Trophoblast cell (in vitro differentiated cells and primary cell): ENCODE measurements around the gene ACTA1.

Experiments used
- DNase-seq, 2 donors: peaks; one replicate each; pipeline ENCODE4 v3.0.0-alpha.2; 2016
- H2AFZ ChIP-seq: 2 replicates; pipeline ENCODE4 v1.6.1; 2013; ENCODE audit warnings: low read length, moderate library complexity, mild to moderate bottlenecking; ENCODE audit not compliant: insufficient read depth, poor library complexity
- H2AK5ac ChIP-seq: 2 replicates; pipeline ENCODE4 v1.6.1; 2013; ENCODE audit warnings: mild to moderate bottlenecking, low read length
- H2BK120ac ChIP-seq: 2 replicates; pipeline ENCODE4 v1.6.1; 2013; ENCODE audit warnings: low read length, mild to moderate bottlenecking, moderate library complexity; ENCODE audit not compliant: insufficient read depth, poor library complexity
- H2BK12ac ChIP-seq: 2 replicates; pipeline ENCODE4 v1.6.1; 2013; ENCODE audit warnings: mild to moderate bottlenecking, low read length, moderate library complexity
- H2BK5ac ChIP-seq: 2 replicates; pipeline ENCODE4 v1.6.1; 2013; ENCODE audit warnings: low read length, low read depth, moderate library complexity, mild to moderate bottlenecking; ENCODE audit not compliant: poor library complexity
- H3K14ac ChIP-seq: 2 replicates; pipeline ENCODE4 v1.6.1; 2013; ENCODE audit warnings: mild to moderate bottlenecking, low read length
- H3K18ac ChIP-seq: 2 replicates; pipeline ENCODE4 v1.6.1; 2013; ENCODE audit warnings: mild to moderate bottlenecking, low read length
- H3K23ac ChIP-seq: 2 replicates; pipeline ENCODE4 v1.6.1; 2013; ENCODE audit warnings: low read length
- H3K27ac ChIP-seq: 2 replicates; pipeline ENCODE4 v1.5.1; 2013; ENCODE audit warnings: low read depth, mild to moderate bottlenecking, inconsistent platforms, low read length, moderate library complexity
- H3K27me3 ChIP-seq: 2 replicates; pipeline ENCODE4 v1.6.1; 2013; ENCODE audit warnings: inconsistent platforms, mild to moderate bottlenecking, low read length, moderate library complexity; ENCODE audit not compliant: insufficient read depth
- H3K36me3 ChIP-seq, 2 experiments: 1 replicate in 1 of 2; 2 replicates in 1 of 2; pipeline ENCODE4 v1.6.1; 2013; ENCODE audit warnings: low read length in 2 of 2, mild to moderate bottlenecking in 2 of 2, moderate library complexity in 1 of 2; ENCODE audit not compliant: insufficient read depth in 2 of 2, control insufficient read depth in 1 of 2
- H3K4ac ChIP-seq: 2 replicates; pipeline ENCODE4 v1.6.1; 2013; ENCODE audit warnings: low read depth, mild to moderate bottlenecking, low read length, moderate library complexity
- H3K4me1 ChIP-seq, 2 experiments: 1 replicate in 1 of 2; 2 replicates in 1 of 2; pipeline ENCODE4 v1.6.1; 2013; ENCODE audit warnings: low read length in 2 of 2, mild to moderate bottlenecking in 2 of 2, moderate library complexity in 1 of 2; ENCODE audit not compliant: insufficient read depth in 2 of 2, control insufficient read depth in 1 of 2
- H3K4me2 ChIP-seq: 2 replicates; pipeline ENCODE4 v1.6.1; 2013; ENCODE audit warnings: inconsistent platforms, mild to moderate bottlenecking, low read length, moderate library complexity
- H3K4me3 ChIP-seq: 2 replicates; pipeline ENCODE4 v1.5.1; 2013; ENCODE audit warnings: mild to moderate bottlenecking, low read depth, low read length, inconsistent platforms
- H3K79me1 ChIP-seq: one replicate; pipeline ENCODE4 v1.6.1; 2013; ENCODE audit warnings: low read length
- H3K79me2 ChIP-seq: 2 replicates; pipeline ENCODE4 v1.6.1; 2013; ENCODE audit warnings: low read length, mild to moderate bottlenecking; ENCODE audit not compliant: control insufficient read depth, insufficient read depth, poor library complexity
- H3K9ac ChIP-seq: 2 replicates; pipeline ENCODE4 v1.6.1; 2013; ENCODE audit warnings: mild to moderate bottlenecking, low read length
- H3K9me3 ChIP-seq: 2 replicates; pipeline ENCODE4 v1.6.1; 2013; ENCODE audit warnings: low read depth, mild to moderate bottlenecking, control low read depth, inconsistent platforms, low read length; ENCODE audit not compliant: insufficient read depth
- H4K12ac ChIP-seq: 2 replicates; pipeline ENCODE4 v1.6.1; 2013; ENCODE audit warnings: low read depth, mild to moderate bottlenecking, low read length, moderate library complexity
- H4K8ac ChIP-seq: 2 replicates; pipeline ENCODE4 v1.6.1; 2013; ENCODE audit warnings: low read depth, mild to moderate bottlenecking, low read length, moderate library complexity
- H4K91ac ChIP-seq: one replicate; pipeline ENCODE4 v1.6.1; 2013; ENCODE audit warnings: low read depth, mild to moderate bottlenecking, low read length, moderate library complexity
- WGBS: extraction: QIAGEN DNeasy Blood & Tissue Kit; methylation state at CpG from one replicate; pipeline ENCODE4 v1.1.7; 2013; ENCODE audit warnings: missing lambda C conversion rate; ENCODE audit not compliant: insufficient read length, insufficient coverage; ENCODE audit errors: extremely low coverage; 5-methylcytosine and 5-hydroxymethylcytosine counted together

The ACTA1 gene

GRCh38 chr1:229407206-229408026, 26.5 kb downstream of the ACTA1 start:
- Histone ChIP-seq H4K8ac (peak overlapping the region; percentile 54), H2AFZ (peak overlapping the region; percentile 30), H3K79me2 (no peaks in the 10 kb centered on the region), H3K4me3 (peak overlapping the region; percentile 18), H2BK120ac (peak overlapping the region; percentile 26), H2BK12ac (peak overlapping the region; percentile 46), H3K79me1 (peaks cover 28% of the 10 kb centered on the region), H3K4ac (peak overlapping the region; percentile 47), H3K9ac (no peak overlapping the region), H3K9me3 (no peaks in the 10 kb centered on the region), H3K4me1 (peaks cover 43 to 48% of the 10 kb centered on the region in 2 experiments), H3K27ac (no peak overlapping the region), H3K4me2 (peak overlapping the region; percentile 80), H3K36me3 (no peaks in the 10 kb centered on the region), H2BK5ac (no peak overlapping the region), H4K12ac (peak overlapping the region; percentile 34), H3K27me3 (no peaks in the 10 kb centered on the region), H4K91ac (peak overlapping the region; percentile 70), H2AK5ac (peak overlapping the region; percentile 11), H3K14ac (peak overlapping the region; percentile 64), H3K18ac (peak overlapping the region; percentile 22), H3K23ac (no peak overlapping the region)
- DNase-seq, result peak; percentile 58 to 71
- WGBS, result no CpG with 5 or more reads among the region's 68 CpGs

GRCh38 chr1:229406798-229407197, 27.1 kb downstream of the ACTA1 start:
- no peak overlapping the region for H3K27ac ChIP-seq
- WGBS, result no CpG with 5 or more reads among the region's 10 CpGs

GRCh38 chr1:229403573-229403972, 30.3 kb downstream of the ACTA1 start:
- H3K14ac ChIP-seq, result no peak overlapping the region
- no peak overlapping the region for H3K4me2 ChIP-seq
- no peak overlapping the region for H3K18ac ChIP-seq
- no peak overlapping the region for H2AFZ ChIP-seq
- H3K79me2 ChIP-seq, result no peaks in the 10 kb centered on the region
- peaks cover 17 to 20% of the 10 kb centered on the region in 2 experiments for H3K4me1 ChIP-seq
- no peak overlapping the region for H2BK12ac ChIP-seq
- no peak overlapping the region for H4K8ac ChIP-seq
- no peak overlapping the region for H2AK5ac ChIP-seq
- no peaks in the 10 kb centered on the region for H3K9me3 ChIP-seq
- no peak overlapping the region for H3K4me3 ChIP-seq
- no peak overlapping the region for H3K9ac ChIP-seq
- H3K4ac ChIP-seq, result no peak overlapping the region
- no peak overlapping the region for H2BK5ac ChIP-seq
- H3K79me1 ChIP-seq, result peaks cover 13% of the 10 kb centered on the region
- no peak overlapping the region for H3K27ac ChIP-seq
- H4K91ac ChIP-seq, result no peak overlapping the region
- no peaks in the 10 kb centered on the region for H3K36me3 ChIP-seq
- no CpG with 5 or more reads among the region's 8 CpGs for WGBS
- H2BK120ac ChIP-seq, result no peak overlapping the region
- no peak overlapping the region for H4K12ac ChIP-seq
- H3K27me3 ChIP-seq, result no peaks in the 10 kb centered on the region
- no peak overlapping the region for H3K23ac ChIP-seq
- no peak for DNase-seq

More at GRCh38 chr1:229406798-229407197, 27.1 kb downstream of the ACTA1 start:
- Histone ChIP-seq H2AK5ac (no peak overlapping the region), H2BK5ac (no peak overlapping the region), H3K9me3 (no peaks in the 10 kb centered on the region), H3K9ac (no peak overlapping the region), H3K79me2 (no peaks in the 10 kb centered on the region), H3K23ac (no peak overlapping the region), H4K91ac (no peak overlapping the region), H3K4me1 (peaks cover 40 to 45% of the 10 kb centered on the region in 2 experiments), H4K8ac (no peak overlapping the region), H3K36me3 (no peaks in the 10 kb centered on the region), H3K18ac (no peak overlapping the region), H2BK12ac (no peak overlapping the region), H3K27me3 (no peaks in the 10 kb centered on the region), H4K12ac (no peak overlapping the region), H3K14ac (no peak overlapping the region), H2BK120ac (peak overlapping the region; percentile 15), H3K4ac (no peak overlapping the region), H3K79me1 (peaks cover 28% of the 10 kb centered on the region), H2AFZ (peak overlapping the region; percentile 30), H3K4me2 (peak overlapping the region; percentile 80), H3K4me3 (no peak overlapping the region)
- DNase-seq, result no peak

GRCh38 chr1:229402993-229403392, 30.9 kb downstream of the ACTA1 start:
- Histone ChIP-seq H2BK120ac (no peak overlapping the region), H3K4me3 (no peak overlapping the region), H2AFZ (no peak overlapping the region), H3K27ac (no peak overlapping the region), H4K12ac (no peak overlapping the region), H2BK12ac (no peak overlapping the region), H3K14ac (no peak overlapping the region), H3K79me2 (no peaks in the 10 kb centered on the region), H3K4me2 (no peak overlapping the region), H2AK5ac (no peak overlapping the region), H4K91ac (no peak overlapping the region), H3K23ac (no peak overlapping the region), H3K9ac (no peak overlapping the region), H3K36me3 (no peaks in the 10 kb centered on the region), H3K9me3 (no peaks in the 10 kb centered on the region), H3K18ac (no peak overlapping the region), H3K4me1 (peaks cover 11 to 14% of the 10 kb centered on the region in 2 experiments), H3K27me3 (no peaks in the 10 kb centered on the region), H3K4ac (no peak overlapping the region), H3K79me1 (peaks cover 10% of the 10 kb centered on the region), H2BK5ac (no peak overlapping the region), H4K8ac (no peak overlapping the region)
- DNase-seq, result no peak
- no CpG with 5 or more reads among the region's 6 CpGs for WGBS
